B cell (primary cell): ENCODE results near the gene NFIC. TPM values are rescaled to one million over a fixed set of nuclear protein-coding genes. Genes with fewer than 3 reads are reported as not detected.
A peak's percentile ranks its signal among the peaks of the same experiment; 100 is the strongest.

ENCODE experiments used
- ATAC-seq: fragments of 200-7000 bp; cut with Tn5 transposase; one replicate; pipeline ENCODE4 v1.10.0; 2021; ENCODE audit warnings: low read depth, mild to moderate bottlenecking, moderate number of reproducible peaks, moderate library complexity
- CTCF ChIA-PET: fragments of 350-600 bp; sonication (Branson Sonifier 250); formaldehyde crosslinking; loops from one replicate; lab custom pipeline; 2021; ENCODE audit warnings: antibody characterized with exemption, inconsistent platforms; lab: Charles Lee
- POLR2A ChIA-PET: fragments of 350-600 bp; sonication (Branson Sonifier 250); formaldehyde crosslinking; loops from one replicate; lab custom pipeline; 2021; ENCODE audit warnings: antibody characterized with exemption; lab: Charles Lee
- DNase-seq: peaks from one replicate; pipeline ENCODE4 v3.0.0; 2013
- H2AFZ ChIP-seq: 2 replicates; pipeline ENCODE4 v1.6.1; 2012; ENCODE audit warnings: mild to moderate bottlenecking, low read depth, low read length; ENCODE audit not compliant: insufficient read depth, poor library complexity, severe bottlenecking
- H3K27ac ChIP-seq, 2 donors: 1 replicate in 1 of 2; 2 replicates in 1 of 2; pipeline ENCODE4 v1.5.1; 2012 to 2013; ENCODE audit warnings: low read length in 2 of 2, mild to moderate bottlenecking in 2 of 2, moderate library complexity in 1 of 2
- H3K27me3 ChIP-seq, 4 experiments: fragments of 200-600 bp in 1 of 4; sonication (generic) in 1 of 4; replicated peaks in 1 of 4; 1 replicate in 2 of 4; 2 replicates in 2 of 4; pipeline versions ENCODE4 v1.6.1 to v1.7.0; 2013 to 2016; ENCODE audit warnings: low read length in 3 of 4, mild to moderate bottlenecking in 2 of 4, mixed read lengths in 1 of 4, moderate library complexity in 1 of 4; ENCODE audit not compliant: insufficient read depth in 4 of 4, control insufficient read depth in 3 of 4; ENCODE audit errors: control extremely low read depth in 1 of 4
- H3K36me3 ChIP-seq, 2 experiments: replicated peaks in 1 of 2; 1 replicate in 1 of 2; 2 replicates in 1 of 2; pipeline versions ENCODE4 v1.6.1 to v1.7.1; 2013; ENCODE audit warnings: low read length in 1 of 2; ENCODE audit not compliant: insufficient read depth in 2 of 2, control insufficient read depth in 1 of 2; ENCODE audit errors: control extremely low read depth in 1 of 2, extremely low read depth in 1 of 2
- H3K4me1 ChIP-seq, 2 donors: fragments of 200-600 bp in 1 of 2; sonication (generic) in 1 of 2; 1 replicate in 1 of 2; 2 replicates in 1 of 2; pipeline versions ENCODE4 v1.5.1 to v1.6.1; 2013 to 2017; ENCODE audit warnings: low read length in 2 of 2; ENCODE audit not compliant: control insufficient read depth in 2 of 2, insufficient read depth in 2 of 2
- H3K4me2 ChIP-seq: replicated peaks from 2 replicates; pipeline ENCODE3; 2012; ENCODE audit warnings: mild to moderate bottlenecking, low read depth, low read length; ENCODE audit not compliant: poor library complexity, severe bottlenecking
- H3K4me3 ChIP-seq, 5 experiments: fragments of 200-600 bp in 1 of 5; sonication (generic) in 1 of 5; 1 replicate in 3 of 5; 2 replicates in 2 of 5; pipeline versions ENCODE4 v1.5.1 to v1.7.0; 2011 to 2016; ENCODE audit warnings: low read length in 4 of 5, mild to moderate bottlenecking in 4 of 5, low read depth in 2 of 5, control low read depth in 1 of 5, moderate library complexity in 1 of 5; ENCODE audit not compliant: insufficient read depth in 1 of 5; ENCODE audit errors: control extremely low read depth in 1 of 5, extremely low read depth in 1 of 5
- H3K79me2 ChIP-seq: fragments of 200-600 bp; sonication (generic); one replicate; pipeline ENCODE4 v1.6.0; 2016; ENCODE audit warnings: low read length; ENCODE audit not compliant: control insufficient read depth, insufficient read depth
- H3K9ac ChIP-seq: fragments of 200-600 bp; sonication (generic); 2 replicates; pipeline ENCODE4 v1.6.1; 2017; ENCODE audit warnings: mild to moderate bottlenecking, low read length, moderate library complexity
- H3K9me3 ChIP-seq, 3 donors: one replicate each; pipeline versions ENCODE4 v1.6.1 to v1.7.1; 2013; ENCODE audit warnings: low read length in 2 of 3; ENCODE audit not compliant: control insufficient read depth in 2 of 3, insufficient read depth in 1 of 3; ENCODE audit errors: control extremely low read depth in 1 of 3
- H4K20me1 ChIP-seq: 2 replicates; pipeline ENCODE4 v1.6.0; 2012; ENCODE audit warnings: mild to moderate bottlenecking, low read length; ENCODE audit not compliant: insufficient read depth, control insufficient read depth, poor library complexity, severe bottlenecking
- H3K27ac Mint-ChIP-seq: one replicate; pipeline ENCODE4 v1.8.0; 2021; ENCODE audit warnings: mixed read lengths
- H3K27me3 Mint-ChIP-seq: one replicate; pipeline ENCODE4 v1.8.0; 2021; ENCODE audit warnings: mixed read lengths
- H3K4me1 Mint-ChIP-seq: one replicate; pipeline ENCODE4 v1.8.0; 2021; ENCODE audit warnings: mixed read lengths
- H3K4me3 Mint-ChIP-seq: one replicate; pipeline ENCODE4 v1.8.0; 2021; ENCODE audit warnings: mixed read lengths
- H3K9me3 Mint-ChIP-seq: one replicate; pipeline ENCODE4 v1.8.0; 2022; ENCODE audit warnings: mixed read lengths; ENCODE audit not compliant: insufficient read depth
- CTCF ChIP-seq: fragments of 200-600 bp; IDR thresholded peaks from one replicate; pipeline ENCODE4 v1.8.0; 2022; ENCODE audit warnings: antibody characterized with exemption, mild to moderate bottlenecking
- EZH2 ChIP-seq: IDR thresholded peaks from 2 replicates; pipeline ENCODE4 v1.6.1; 2012; ENCODE audit warnings: borderline replicate concordance, low read depth, mild to moderate bottlenecking, moderate library complexity, low read length; ENCODE audit not compliant: insufficient read depth, poor library complexity, severe bottlenecking
- WGBS: methylation state at CpG from one replicate; pipeline ENCODE4 v1.1.5; 2013; ENCODE audit warnings: missing lambda C conversion rate; ENCODE audit not compliant: insufficient coverage; 5-methylcytosine and 5-hydroxymethylcytosine counted together
- intact Hi-C: fragments of 100-400 bp; cut with micrococcal nuclease; formaldehyde crosslinking; loops from one replicate; pipeline ENCODE4 v1.10.0; 2022
- polyA plus RNA-seq: library from polyadenylated mRNA; depleted of rRNA; stranded (reverse); fragments of >200 nt; gene quantifications from 2 replicates; pipeline ENCODE4 v1.2.3, GENCODE V29; 2012
- total RNA-seq, 2 donors: library from RNA; stranded (reverse); fragments of 120-200 nt in 1 of 2; gene quantifications; 1 replicate in 1 of 2; 2 replicates in 1 of 2; pipeline versions ENCODE4 v1.2.3 to v1.2.4, GENCODE V29; 2013 to 2022

Gene NFIC
- total and polyA plus RNA-seq, 2 donors (not counting 1 experiment from before 2014, with no cell fraction given), result 3.8 to 23.6 TPM

DNA sequence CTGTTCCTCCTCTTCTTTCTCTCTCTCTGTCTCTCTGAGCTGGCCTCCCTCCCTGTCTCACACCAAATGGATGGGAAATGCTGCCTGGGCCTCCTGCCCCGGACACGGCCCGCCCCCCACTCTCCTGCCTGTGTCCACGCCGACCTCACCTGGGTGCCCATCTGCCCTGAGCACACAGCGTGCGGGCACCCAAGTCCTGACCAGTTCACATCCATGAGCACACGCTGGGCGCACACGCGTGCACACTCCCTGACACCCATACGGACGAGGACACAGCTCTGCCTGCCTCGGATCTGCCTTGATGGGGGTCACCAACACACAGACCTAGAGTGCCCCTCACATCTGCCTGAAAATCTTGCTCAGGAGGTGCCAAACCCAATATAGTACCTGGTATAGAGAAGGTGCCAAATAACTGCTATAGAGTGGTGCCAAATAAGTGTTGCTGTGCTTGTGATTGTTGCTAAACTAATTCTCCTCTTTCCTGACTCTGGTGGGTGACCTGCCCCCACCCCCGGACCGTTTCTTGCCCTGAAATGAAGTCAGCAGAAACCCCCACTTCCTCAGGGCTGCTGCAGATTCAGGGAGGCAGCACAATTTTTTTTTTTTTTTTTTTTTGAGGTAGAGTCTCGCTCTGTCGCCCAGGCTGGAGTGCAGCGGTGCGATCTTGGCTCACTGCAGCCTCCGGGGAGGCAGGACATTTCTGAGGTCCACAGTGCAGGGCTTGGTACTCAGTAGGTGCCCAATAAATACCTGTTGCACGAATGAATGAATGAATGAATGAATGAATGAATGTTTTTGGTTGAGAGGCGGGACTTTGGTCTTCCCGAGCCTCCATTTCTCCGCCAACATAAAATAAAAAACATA, 4.6 kb downstream of the NFIC start:
- peaks cover 0 to 10% (median 5%) of the 10 kb centered on the region in 4 experiments for H3K27me3 ChIP-seq
- no peak overlapping the region for H2AFZ ChIP-seq
- Mint-ChIP-seq H3K27ac (no peak overlapping the region), H3K27me3 (peaks cover 12% of the 10 kb centered on the region), H3K9me3 (no peaks in the 10 kb centered on the region), H3K4me1 (peaks cover 34% of the 10 kb centered on the region), H3K4me3 (peak overlapping the region; percentile 56)
- intact Hi-C loops, result no loop called here
- no peak overlapping the region for H3K27ac ChIP-seq
- no peak for TF ChIP-seq EZH2
- TF ChIP-seq CTCF, result no peak
- peaks cover 60% of the 10 kb centered on the region for H4K20me1 ChIP-seq
- ATAC-seq (no peak), DNase-seq (no peak)
- H3K79me2 ChIP-seq, result peaks cover 57% of the 10 kb centered on the region
- H3K4me2 ChIP-seq, result peak overlapping the region; percentile 5
- H3K36me3 ChIP-seq, result no peaks in the 10 kb centered on the region
- peaks cover 0 to 11% (median 3%) of the 10 kb centered on the region in 3 donors for H3K9me3 ChIP-seq
- ChIA-PET CTCF (no interaction called here), POLR2A (no interaction called here)
- H3K9ac ChIP-seq, result no peak overlapping the region
- H3K4me1 ChIP-seq, result peaks cover 30 to 32% of the 10 kb centered on the region in 2 donors
- H3K4me3 ChIP-seq, result no peak overlapping the region
- 91% methylated on average over 14 of the region's 25 CpGs for WGBS

DNA sequence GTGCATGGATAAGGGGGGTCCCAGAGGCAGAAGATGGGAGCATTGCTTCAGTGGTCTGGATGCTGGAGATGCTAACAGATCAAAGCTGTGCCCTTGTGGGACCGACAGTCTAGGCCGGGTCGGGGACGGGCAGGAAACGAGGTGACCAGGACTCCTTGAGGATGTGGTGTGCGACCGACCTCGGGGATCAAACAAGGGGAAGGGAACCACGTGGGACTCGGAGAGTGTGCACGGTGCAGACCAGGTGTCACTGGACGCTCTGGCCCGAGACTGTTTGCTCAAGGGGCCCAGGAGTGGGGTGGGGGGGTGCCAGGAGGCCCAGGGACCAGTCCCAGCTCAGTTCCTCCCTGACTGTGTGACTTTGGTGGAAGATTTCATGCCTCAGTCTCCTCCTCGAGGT, 6.0 kb downstream of the NFIC start:
- Mint-ChIP-seq H3K4me1 (peaks cover 34% of the 10 kb centered on the region), H3K27ac (no peak overlapping the region), H3K4me3 (no peak overlapping the region), H3K27me3 (peaks cover 12% of the 10 kb centered on the region), H3K9me3 (no peaks in the 10 kb centered on the region)
- Histone ChIP-seq H3K4me2 (no peak overlapping the region), H3K9ac (no peak overlapping the region), H3K36me3 (no peaks in the 10 kb centered on the region), H3K27ac (no peak overlapping the region), H3K27me3 (peaks cover 0 to 3% (median 1%) of the 10 kb centered on the region in 4 experiments), H3K79me2 (peaks cover 48% of the 10 kb centered on the region), H2AFZ (no peak overlapping the region), H4K20me1 (peaks cover 48% of the 10 kb centered on the region), H3K9me3 (peaks cover 0 to 9% (median 3%) of the 10 kb centered on the region in 3 donors), H3K4me1 (peaks cover 20% of the 10 kb centered on the region in 2 donors), H3K4me3 (no peak overlapping the region)
- intact Hi-C loops, result no loop called here
- no peak for TF ChIP-seq EZH2
- TF ChIP-seq CTCF, result no peak
- WGBS, result 76% methylated on average over 10 of the region's 14 CpGs
- no peak for ATAC-seq
- CTCF ChIA-PET, result interaction anchor here (0.6 kb wide), 1 partner anchor 113 kb away, joined by 4 read pairs; no protein-coding TSS in a partner anchor
- POLR2A ChIA-PET, result interaction anchor here (0.7 kb wide), 1 partner anchor 1648 kb away, joined by 11 read pairs; no protein-coding TSS in a partner anchor
- no peak for DNase-seq
